Measurements from ENCODE around the gene TMEM175.

DNA sequence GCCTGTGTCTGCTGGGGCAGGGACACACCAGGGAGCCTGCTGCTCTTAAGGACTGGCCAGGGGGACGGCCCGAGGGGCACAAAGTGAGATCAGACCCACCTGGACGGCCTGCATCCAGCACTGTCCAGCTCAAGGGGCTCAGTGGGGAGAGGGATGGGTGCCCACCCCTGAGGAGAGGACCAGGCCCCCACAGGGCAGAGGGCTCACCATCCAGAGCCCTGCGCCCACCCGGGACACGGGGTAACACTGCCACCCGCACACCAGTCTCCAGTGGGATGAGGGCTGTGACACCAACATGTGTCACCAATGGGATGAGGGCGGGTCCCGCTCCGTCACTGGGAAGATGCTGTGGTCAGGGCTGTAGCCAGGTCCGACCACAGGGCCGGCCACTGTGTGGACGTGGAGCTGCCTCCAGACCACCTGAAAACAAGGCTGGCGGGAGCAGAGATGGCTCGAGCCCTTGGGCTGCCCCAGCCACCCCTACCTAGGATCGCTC, 27.9 kb downstream of the TMEM175 start:
- TF ChIP-seq, protein P1, sequence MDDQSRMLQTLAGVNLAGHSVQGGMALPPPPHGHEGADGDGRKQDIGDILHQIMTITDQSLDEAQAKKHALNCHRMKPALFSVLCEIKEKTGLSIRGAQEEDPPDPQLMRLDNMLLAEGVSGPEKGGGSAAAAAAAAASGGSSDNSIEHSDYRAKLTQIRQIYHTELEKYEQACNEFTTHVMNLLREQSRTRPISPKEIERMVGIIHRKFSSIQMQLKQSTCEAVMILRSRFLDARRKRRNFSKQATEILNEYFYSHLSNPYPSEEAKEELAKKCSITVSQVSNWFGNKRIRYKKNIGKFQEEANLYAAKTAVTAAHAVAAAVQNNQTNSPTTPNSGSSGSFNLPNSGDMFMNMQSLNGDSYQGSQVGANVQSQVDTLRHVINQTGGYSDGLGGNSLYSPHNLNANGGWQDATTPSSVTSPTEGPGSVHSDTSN (CRISPR knock-in tag; IDR thresholded peaks at IDR 0.05) = no peak
- TF ChIP-seq, protein P2, sequence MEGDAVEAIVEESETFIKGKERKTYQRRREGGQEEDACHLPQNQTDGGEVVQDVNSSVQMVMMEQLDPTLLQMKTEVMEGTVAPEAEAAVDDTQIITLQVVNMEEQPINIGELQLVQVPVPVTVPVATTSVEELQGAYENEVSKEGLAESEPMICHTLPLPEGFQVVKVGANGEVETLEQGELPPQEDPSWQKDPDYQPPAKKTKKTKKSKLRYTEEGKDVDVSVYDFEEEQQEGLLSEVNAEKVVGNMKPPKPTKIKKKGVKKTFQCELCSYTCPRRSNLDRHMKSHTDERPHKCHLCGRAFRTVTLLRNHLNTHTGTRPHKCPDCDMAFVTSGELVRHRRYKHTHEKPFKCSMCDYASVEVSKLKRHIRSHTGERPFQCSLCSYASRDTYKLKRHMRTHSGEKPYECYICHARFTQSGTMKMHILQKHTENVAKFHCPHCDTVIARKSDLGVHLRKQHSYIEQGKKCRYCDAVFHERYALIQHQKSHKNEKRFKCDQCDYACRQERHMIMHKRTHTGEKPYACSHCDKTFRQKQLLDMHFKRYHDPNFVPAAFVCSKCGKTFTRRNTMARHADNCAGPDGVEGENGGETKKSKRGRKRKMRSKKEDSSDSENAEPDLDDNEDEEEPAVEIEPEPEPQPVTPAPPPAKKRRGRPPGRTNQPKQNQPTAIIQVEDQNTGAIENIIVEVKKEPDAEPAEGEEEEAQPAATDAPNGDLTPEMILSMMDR (tag by site-specific recombination; IDR thresholded peaks at IDR 0.05) = no peak
- TF ChIP-seq ZNF558 (tag by site-specific recombination; IDR thresholded peaks at IDR 0.05) (no peak), ZSCAN30 (tag by site-specific recombination; IDR thresholded peaks at IDR 0.05) (no peak)
- TF ChIP-seq, protein P3, sequence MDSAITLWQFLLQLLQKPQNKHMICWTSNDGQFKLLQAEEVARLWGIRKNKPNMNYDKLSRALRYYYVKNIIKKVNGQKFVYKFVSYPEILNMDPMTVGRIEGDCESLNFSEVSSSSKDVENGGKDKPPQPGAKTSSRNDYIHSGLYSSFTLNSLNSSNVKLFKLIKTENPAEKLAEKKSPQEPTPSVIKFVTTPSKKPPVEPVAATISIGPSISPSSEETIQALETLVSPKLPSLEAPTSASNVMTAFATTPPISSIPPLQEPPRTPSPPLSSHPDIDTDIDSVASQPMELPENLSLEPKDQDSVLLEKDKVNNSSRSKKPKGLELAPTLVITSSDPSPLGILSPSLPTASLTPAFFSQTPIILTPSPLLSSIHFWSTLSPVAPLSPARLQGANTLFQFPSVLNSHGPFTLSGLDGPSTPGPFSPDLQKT (IDR thresholded peaks at IDR 0.05; ENCODE audit: borderline replicate concordance, low read depth, low read length) = no peak

Data from HEK293 (cell line).